ENCODE measurements around the gene KTN1.

Gene KTN1

GRCh38 chr14:55579724-55580469 is at the start of gene KTN1:
KTN1 (plus strand) TSS chr14:55580207; CDS start chr14:55612049, 31,842 bp downstream.
- TF ChIP-seq, protein P1, sequence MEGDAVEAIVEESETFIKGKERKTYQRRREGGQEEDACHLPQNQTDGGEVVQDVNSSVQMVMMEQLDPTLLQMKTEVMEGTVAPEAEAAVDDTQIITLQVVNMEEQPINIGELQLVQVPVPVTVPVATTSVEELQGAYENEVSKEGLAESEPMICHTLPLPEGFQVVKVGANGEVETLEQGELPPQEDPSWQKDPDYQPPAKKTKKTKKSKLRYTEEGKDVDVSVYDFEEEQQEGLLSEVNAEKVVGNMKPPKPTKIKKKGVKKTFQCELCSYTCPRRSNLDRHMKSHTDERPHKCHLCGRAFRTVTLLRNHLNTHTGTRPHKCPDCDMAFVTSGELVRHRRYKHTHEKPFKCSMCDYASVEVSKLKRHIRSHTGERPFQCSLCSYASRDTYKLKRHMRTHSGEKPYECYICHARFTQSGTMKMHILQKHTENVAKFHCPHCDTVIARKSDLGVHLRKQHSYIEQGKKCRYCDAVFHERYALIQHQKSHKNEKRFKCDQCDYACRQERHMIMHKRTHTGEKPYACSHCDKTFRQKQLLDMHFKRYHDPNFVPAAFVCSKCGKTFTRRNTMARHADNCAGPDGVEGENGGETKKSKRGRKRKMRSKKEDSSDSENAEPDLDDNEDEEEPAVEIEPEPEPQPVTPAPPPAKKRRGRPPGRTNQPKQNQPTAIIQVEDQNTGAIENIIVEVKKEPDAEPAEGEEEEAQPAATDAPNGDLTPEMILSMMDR (IDR thresholded peaks at IDR 0.05; ENCODE audit: insufficient read depth, low read length, poor library complexity, severe bottlenecking) = no peak
- peak within 1 kb of the TSS; percentile 93 for H3K4me3 ChIP-seq (replicated peaks; ENCODE audit: low read depth, low read length)
- DNase-seq (ENCODE audit: extremely low read depth, insufficient read length) = peak; percentile 91
- H3K27me3 ChIP-seq (replicated peaks; ENCODE audit: control insufficient read depth, insufficient read depth, low read length) = no peaks in the 10 kb centered on the region
- H3K36me3 ChIP-seq (ENCODE audit: control insufficient read depth, insufficient read depth, low read length) = no peaks in the 10 kb centered on the region

DNA sequence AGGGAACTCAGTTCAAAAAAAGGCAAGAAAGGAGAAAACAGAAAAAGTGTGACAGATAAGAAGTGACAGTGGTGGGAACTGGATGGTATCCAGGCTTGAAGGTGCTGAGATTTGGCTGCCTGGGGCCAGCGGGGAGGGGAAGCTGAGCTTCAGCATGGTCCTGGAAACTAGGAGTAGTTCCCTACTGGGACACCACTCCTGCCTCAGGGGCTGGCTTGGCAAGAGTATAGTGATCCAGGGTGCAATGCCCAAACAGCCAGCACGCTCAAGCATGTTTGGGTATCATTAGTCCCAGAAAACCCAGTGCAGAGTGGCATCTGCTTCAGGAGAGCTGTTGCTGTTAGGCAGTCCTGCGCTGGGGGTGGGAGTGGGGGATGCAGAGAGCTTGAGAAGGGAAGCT is 49.5 kb upstream of the KTN1 start:
- Histone ChIP-seq H3K4me3 (replicated peaks; ENCODE audit: low read depth, low read length) (no peak overlapping the region), H3K27me3 (replicated peaks; ENCODE audit: control insufficient read depth, insufficient read depth, low read length) (no peaks in the 10 kb centered on the region), H3K36me3 (ENCODE audit: control insufficient read depth, insufficient read depth, low read length) (no peaks in the 10 kb centered on the region)
- no peak for DNase-seq (ENCODE audit: extremely low read depth, insufficient read length)
- TF ChIP-seq, protein P1 (IDR thresholded peaks at IDR 0.05; ENCODE audit: insufficient read depth, low read length, poor library complexity, severe bottlenecking) = no peak

- no peak overlapping the region for H3K4me3 ChIP-seq (replicated peaks; ENCODE audit: low read depth, low read length)
- no peak for DNase-seq (ENCODE audit: extremely low read depth, insufficient read length)
These were observed 47.2 kb upstream of the KTN1 start for GRCh38 chr14:55532645-55533344.

GRCh38 chr14:55533960-55534359 is 46.0 kb upstream of the KTN1 start:
- DNase-seq (ENCODE audit: extremely low read depth, insufficient read length) = no peak
- TF ChIP-seq, protein P1 (IDR thresholded peaks at IDR 0.05; ENCODE audit: insufficient read depth, low read length, poor library complexity, severe bottlenecking) = no peak
- no peaks in the 10 kb centered on the region for H3K36me3 ChIP-seq (ENCODE audit: control insufficient read depth, insufficient read depth, low read length)
- H3K4me3 ChIP-seq (replicated peaks; ENCODE audit: low read depth, low read length) = no peak overlapping the region
- H3K27me3 ChIP-seq (replicated peaks; ENCODE audit: control insufficient read depth, insufficient read depth, low read length) = no peaks in the 10 kb centered on the region

More at GRCh38 chr14:55532645-55533344, 47.2 kb upstream of the KTN1 start:
- no peaks in the 10 kb centered on the region for H3K27me3 ChIP-seq (replicated peaks; ENCODE audit: control insufficient read depth, insufficient read depth, low read length)
- no peaks in the 10 kb centered on the region for H3K36me3 ChIP-seq (ENCODE audit: control insufficient read depth, insufficient read depth, low read length)
- TF ChIP-seq, protein P1 (IDR thresholded peaks at IDR 0.05; ENCODE audit: insufficient read depth, low read length, poor library complexity, severe bottlenecking) = no peak

- no peak for DNase-seq (ENCODE audit: extremely low read depth, insufficient read length)
These were observed 44.3 kb upstream of the KTN1 start for GRCh38 chr14:55535516-55536203.

More at GRCh38 chr14:55535516-55536203, 44.3 kb upstream of the KTN1 start:
- no peak overlapping the region for H3K4me3 ChIP-seq (replicated peaks; ENCODE audit: low read depth, low read length)
- TF ChIP-seq, protein P1 (IDR thresholded peaks at IDR 0.05; ENCODE audit: insufficient read depth, low read length, poor library complexity, severe bottlenecking) = no peak
- no peaks in the 10 kb centered on the region for H3K27me3 ChIP-seq (replicated peaks; ENCODE audit: control insufficient read depth, insufficient read depth, low read length)
- no peaks in the 10 kb centered on the region for H3K36me3 ChIP-seq (ENCODE audit: control insufficient read depth, insufficient read depth, low read length)
